ENCODE data around the gene TSPAN18.
"Not testable (repeated sequence)": the region's sequence is repeated elsewhere in the genome, so short reads cannot be mapped to it uniquely, and the experiment has no call there.

TSPAN18 gene

DNA sequence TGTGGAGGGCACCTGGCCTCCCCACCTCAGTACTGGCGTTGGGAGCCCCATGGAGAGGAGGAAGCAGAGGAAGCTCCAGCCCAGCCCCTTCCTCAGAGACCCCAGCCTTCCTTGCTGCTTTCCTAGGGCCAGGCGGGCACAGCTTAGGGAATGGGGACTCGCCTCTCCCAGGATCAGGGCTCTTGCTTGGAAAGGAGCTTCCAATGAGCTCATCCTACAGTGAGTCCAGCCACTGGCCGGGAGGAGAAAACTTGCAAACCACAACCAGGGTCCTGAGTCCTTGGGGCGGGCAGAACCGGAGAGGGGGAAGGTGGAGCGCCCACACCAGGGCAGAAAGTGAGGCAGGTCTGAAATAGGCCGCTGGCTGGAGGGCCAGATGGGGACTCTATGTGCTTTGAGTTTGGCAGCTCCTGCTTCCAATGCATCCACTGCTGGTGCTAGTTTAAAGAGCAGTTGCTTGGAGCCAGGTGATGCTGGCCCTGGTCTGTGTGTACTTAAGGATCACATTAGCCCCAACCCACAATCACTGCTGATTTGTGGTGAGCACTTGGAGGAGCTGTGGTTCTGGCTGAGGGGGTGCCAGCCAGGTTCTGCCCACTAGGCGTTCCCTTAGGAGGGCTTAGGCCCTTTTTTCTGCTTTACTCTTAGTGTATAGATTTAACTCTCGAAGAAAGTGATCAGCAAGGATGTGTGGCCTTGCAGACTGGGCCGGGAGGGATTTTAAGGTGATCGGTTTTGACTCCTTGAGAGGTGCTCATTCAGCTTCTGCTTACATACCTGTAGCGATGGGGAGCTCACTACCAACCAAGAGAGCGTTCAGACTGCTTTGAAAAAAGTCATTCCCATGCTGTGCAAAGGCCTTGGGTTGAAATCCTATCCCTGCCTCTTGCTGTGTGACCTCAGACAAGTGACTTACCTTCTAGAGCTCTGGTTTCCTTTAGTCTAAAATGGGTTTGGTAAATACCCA is 142.0 kb downstream of the TSPAN18 start:
- no peak for DNase-seq (ENCODE audit: low read depth)

DNA sequence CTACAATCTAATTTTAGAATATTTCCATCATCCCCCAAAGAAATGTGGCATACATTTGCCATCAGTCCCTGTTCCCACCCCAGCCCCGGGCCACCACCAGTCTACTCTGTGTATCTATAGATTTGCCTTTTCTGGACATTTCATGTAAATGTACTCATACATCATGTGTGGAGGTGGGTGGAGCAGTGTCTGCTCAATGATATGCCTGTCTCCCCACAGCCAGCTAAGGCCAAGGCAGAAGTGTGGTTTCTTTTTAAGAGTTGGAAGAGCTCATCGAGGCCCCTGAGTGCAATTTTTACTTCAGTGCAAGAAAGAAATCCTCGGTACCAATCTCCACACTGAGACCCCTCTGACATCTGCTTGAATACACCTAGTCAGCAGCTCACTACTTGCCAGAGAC is 143.4 kb downstream of the TSPAN18 start:
- DNase-seq (ENCODE audit: low read depth), result no peak

DNA sequence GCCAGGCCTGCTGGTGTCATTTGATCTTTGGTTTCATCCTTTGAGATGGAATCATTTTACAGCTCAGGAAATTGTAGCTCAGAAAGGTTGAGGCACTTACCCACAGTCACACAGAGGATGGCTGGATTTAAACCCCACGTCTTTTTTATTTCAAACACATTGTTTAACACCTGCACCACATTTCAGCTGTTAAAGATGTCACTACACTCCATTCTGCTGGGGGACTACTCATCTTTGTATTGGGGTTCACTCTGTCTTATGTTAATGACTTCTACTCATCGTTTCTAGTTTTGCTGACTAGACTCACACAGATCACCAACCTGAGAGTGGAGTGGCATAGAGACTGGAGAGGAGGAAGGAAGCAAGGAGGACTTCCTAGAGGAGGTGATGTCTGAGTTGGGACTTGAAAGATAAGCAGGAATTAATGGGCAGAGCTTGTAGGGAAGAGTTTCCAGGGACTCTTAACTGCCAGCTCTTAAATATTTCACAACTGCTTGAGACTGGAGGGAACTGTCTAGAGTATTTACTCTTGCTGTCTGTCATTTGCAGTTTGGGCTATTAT is 143.9 kb downstream of the TSPAN18 start:
- DNase-seq (ENCODE audit: low read depth), result no peak

DNA sequence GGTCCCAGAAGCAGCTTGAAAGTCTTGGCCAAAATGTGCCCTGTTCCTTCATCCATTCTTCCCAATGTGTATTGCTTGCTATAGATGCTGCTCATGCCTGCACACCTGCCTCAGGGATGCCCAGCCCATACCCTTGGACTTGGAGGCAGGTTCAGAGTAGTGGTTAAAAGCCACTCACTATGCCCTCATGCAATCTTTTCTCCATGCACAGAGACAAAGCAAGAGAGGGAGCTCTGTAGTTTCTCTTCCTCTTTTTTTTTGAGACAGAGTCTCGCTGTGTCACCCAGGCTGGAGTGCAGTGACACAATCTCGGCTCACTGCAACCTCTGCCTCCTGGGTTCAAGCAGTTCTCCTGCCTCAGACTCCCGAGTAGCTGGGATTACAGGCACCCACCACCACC is 144.9 kb downstream of the TSPAN18 start:
- not testable (repeated sequence) for DNase-seq (ENCODE audit: low read depth)

DNA sequence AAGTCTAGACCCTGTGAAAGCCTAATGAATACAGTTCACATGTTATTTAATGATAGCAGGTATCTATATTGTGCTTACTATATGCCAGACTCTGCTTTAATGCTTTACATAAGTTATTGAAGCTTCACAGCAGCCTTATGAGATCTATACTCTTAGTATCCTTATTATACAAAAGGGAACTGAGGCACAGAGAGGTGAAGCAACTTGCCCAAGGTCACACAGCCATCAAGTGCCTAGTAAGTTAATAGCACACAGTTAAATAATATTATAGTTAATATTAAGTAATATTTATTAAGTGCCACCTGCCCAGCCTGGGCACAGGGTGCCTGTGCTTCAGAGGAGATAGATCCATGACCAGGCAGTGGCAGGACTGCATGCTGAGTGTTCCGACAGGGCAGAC is 145.8 kb downstream of the TSPAN18 start:
- no peak for DNase-seq (ENCODE audit: low read depth)

DNA sequence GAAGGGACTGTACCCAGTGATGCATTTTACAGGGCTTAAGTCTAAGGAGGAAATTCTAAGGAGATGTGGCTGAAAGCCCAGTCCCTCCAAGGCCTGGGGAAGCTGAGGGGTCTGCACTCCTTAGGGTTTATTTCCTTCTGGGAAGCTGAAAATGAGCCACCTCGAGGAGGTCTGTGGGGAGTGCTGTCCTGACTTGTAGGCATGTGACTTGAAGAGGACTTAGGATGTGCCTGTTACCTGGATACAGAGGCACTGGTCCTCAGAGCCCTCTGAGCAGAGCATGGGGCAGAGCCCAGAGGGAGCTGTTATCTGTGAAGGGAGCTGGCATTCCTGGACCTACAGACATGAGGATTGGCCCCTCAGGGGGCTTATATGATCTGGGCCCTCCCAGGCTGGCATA is 146.8 kb downstream of the TSPAN18 start:
- no peak for DNase-seq (ENCODE audit: low read depth)

DNA sequence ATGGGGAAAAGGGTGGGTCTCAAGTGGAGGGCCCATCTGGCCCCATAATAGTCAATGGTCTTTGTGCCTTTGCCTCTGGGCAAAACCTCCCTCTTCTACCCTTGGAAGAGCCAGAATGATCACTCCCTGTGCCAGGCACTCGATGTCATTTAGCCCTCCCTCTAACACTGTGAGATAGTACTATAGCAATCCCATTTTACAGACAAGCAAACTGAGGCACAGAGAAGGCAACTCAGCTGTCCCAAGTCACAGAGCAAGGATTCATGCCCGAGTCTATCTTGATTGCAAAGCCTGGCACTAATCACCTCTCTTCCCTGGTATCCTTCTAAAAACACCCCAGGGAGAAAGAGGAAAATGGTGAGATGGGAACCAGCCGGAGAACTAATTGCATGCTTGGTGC is 147.5 kb downstream of the TSPAN18 start:
- DNase-seq (ENCODE audit: low read depth), result no peak

DNA sequence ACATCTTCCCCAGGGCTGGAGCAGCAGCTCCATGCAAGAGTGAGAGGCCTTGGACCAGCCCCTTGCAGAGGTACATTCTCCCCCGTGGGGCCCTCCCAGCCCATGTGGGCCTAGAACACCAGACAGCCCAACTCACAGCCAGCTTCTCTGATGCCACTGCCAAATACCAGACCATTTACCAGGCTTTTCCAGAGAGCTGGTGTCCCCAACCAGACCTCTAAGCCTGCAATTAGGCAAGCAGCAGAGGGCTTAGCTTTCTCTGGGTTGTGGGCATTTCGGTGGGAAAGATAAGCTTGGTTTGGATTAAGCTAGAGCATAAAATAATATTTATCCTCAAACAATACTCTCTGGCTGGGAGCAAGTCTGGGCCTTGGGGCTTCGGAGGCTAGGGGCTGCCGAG is 148.3 kb downstream of the TSPAN18 start:
- DNase-seq (ENCODE audit: low read depth), result no peak

DNA sequence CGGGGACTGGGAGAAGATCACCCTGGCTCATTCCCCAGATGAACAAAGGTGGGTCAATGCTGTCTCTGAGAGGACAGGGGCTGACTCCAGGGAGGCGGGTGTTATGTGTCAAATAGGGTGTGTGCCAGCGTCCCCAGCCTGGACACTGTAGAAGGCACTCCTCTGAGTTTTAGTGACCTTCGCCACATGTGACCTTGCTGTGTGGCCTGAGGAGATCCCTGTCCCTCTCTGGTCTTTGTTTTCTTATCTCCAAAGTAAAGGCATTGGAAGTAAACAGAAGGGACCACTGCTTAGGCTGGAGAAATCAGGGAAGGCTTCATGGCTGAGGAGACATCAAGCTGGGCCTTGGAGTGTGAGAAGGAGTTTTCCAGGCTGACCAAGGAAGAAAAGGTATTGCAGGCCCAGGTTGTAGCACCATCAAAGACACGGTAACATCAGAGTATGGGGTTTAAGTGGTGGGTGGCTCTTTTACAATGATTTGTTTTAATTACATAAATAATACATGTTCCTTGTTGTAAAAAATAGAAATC is 149.5 kb downstream of the TSPAN18 start:
- no peak for DNase-seq (ENCODE audit: low read depth)

DNA sequence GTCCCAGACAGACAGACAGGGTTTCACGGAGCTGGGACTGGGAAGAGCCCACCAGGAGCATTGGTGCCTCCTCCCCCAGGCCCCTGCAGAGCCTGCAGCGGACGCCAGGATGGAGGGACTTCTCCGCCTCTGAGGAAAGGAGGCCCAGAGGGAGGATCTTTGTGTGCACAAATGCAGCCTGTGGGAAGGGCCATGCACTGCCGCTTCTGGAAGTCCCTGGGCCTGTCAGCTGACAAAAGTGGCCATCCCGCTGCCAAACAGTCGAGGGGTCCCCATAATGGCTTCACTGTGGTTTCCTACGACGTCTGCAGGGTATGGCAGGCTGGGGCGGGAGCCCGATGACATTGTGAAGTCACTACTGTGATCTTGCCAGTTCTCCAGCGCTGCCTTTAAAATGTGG is 150.1 kb downstream of the TSPAN18 start:
- no peak for DNase-seq (ENCODE audit: low read depth)

DNA sequence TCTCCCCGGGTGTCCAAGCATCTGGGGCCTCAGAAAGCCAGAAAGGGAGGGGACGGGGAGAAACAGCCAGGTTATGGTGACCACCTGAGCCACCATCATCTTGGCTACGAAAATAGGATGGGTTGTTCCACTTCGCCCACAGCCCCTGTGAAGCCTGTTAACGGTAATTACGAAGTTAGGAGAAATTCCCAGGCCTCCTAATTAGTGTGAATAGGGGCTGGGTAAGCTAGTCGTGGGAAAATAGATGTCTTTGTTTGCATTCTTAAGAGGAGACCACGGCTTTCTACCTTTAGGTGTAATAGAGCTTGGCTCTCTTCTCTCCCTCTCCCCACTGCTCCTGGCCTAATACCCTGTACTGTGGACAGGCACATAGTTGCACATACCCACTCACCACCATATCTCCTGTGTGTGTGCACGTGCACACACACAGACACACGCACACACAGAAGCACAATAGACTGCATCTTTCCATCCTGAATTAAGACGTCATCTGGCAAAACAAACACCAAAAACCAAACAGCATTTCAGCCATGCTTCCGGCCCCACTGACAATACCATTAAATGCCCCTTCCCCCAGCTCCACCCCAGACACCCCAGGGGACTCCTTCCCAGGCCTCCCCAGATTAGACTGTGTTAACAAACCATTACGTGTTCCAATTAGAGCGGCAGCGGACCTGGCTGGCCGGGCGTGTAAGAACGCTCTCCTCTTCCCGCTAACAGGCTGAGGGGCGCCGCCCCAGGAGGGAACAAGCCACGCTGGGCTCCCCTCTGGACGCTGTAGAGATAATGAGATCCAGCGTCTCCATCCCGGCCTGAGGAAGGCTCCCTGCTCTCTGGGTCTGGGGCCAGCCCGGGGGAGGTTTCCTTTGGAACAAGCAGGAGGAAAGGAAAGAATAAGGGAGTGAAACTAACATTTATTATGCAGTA is 151.1 kb downstream of the TSPAN18 start:
- DNase-seq (ENCODE audit: low read depth), result no peak

DNA sequence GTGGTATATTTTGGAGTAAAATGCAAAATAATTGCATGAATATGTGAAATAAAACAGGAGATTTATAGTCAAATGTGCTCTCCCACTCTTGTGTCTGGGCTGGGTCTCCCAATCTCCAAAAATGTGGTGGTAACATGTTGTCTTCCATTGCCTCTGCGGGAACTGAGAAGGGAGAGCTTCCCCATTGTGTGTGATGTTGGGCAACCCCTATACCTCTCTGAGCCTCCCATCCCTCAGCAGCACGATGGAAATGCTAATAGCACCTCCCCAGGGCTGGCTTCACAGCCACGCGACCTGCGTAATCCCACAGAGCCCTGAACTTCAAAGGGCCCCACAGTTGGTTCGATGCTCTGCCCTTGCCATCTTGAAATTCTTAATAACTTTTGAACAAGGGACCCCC is 151.9 kb downstream of the TSPAN18 start:
- no peak for DNase-seq (ENCODE audit: low read depth)

DNA sequence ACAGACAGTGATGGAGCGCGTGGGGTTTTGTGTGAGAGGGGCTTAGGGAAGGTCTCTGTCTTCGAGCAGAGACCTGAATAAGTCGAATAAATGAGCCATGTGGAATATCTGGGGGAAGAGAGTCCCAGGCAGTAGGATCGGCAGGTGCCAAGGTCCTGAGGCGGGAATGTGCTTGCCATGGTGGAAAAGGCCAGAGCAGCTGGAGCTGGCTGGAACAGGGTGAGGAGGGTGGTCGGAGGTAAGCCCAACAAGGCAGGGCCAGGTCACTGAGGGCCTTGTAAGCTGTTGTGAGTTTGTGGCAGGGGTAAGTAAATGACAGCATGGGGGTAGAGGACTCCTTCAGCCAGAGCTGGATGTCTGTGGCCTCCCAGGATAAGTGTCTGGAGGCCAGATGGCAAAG is 152.7 kb downstream of the TSPAN18 start:
- no peak for DNase-seq (ENCODE audit: low read depth)

DNA sequence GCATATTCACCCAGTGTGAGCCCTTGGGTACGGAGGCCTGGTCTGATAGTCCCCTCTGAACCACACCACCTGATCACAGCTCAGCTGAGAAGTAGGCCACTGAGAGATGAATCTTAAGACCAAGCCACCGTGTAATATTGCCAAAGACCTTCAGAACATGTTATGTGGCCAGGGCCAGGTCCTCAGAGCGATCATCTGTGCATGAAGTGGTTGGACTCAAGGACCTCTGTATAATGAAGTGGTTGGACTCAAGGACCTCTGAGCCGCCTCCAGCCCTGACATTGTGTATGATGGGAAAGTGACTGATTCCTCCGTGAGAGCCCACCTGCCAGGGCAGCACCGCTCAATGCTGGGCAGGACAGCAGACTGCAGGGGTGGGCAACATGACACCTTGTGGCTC is 153.7 kb downstream of the TSPAN18 start:
- no peak for DNase-seq (ENCODE audit: low read depth)

DNA sequence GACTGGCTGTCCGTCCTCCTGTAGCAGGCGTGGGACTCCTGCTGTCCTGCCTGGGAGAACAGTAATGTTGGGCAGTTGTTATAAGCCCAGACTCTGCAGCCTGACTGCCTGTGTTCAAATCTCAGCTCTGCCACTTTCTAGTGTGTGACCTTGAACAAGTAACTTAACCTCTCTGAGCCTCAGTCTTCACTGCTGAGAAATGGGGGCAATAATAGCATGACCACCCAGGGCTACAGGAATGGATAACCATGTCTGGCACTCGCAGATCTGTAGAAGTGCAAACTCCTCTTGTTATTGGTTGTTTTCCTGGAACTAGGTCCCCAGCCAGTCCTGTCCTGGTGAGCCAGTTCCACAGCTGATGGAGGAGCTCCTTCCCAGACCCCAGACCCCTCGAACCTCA is 154.2 kb downstream of the TSPAN18 start:
- DNase-seq (ENCODE audit: low read depth), result no peak

DNA sequence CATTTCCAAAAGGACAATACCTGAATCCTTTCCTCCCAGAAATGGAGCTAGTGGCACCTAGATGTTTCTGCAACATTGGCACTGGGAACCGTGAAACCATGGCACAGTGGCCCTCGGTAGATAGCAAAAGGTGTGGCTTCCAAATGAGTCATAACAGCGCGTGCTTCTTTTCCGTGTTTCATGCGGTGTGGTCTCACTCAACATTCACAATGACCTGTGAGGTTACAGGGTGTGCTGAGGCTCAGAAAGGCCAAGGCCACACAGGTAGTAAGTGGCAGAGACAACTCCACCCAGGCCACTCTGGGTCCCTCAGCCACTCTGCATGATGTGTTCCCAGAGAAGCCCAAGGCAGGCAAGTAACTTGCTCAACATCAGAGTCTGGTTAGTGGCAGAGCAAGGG is 156.5 kb downstream of the TSPAN18 start:
- no peak for DNase-seq (ENCODE audit: low read depth)

DNA sequence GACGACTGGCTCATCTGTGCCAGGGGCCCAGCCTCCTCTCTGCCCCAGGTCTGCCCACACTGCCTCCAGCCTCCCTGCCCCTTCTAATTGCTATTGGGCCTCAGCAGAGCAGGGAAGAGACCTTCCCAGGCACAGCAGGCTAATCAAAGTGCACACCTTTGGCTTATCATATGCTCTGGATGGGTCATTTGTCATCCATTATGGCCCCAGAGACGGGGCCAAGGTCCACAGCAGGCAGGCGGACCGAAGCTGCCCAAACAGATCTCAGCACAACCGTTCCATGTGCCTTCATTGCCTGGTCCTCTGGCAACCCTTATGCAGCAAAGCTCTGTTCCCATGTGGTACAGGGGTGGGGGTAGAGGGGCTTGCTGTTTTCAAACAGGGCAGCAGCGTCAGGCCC is 157.3 kb downstream of the TSPAN18 start:
- no peak for DNase-seq (ENCODE audit: low read depth)

DNA sequence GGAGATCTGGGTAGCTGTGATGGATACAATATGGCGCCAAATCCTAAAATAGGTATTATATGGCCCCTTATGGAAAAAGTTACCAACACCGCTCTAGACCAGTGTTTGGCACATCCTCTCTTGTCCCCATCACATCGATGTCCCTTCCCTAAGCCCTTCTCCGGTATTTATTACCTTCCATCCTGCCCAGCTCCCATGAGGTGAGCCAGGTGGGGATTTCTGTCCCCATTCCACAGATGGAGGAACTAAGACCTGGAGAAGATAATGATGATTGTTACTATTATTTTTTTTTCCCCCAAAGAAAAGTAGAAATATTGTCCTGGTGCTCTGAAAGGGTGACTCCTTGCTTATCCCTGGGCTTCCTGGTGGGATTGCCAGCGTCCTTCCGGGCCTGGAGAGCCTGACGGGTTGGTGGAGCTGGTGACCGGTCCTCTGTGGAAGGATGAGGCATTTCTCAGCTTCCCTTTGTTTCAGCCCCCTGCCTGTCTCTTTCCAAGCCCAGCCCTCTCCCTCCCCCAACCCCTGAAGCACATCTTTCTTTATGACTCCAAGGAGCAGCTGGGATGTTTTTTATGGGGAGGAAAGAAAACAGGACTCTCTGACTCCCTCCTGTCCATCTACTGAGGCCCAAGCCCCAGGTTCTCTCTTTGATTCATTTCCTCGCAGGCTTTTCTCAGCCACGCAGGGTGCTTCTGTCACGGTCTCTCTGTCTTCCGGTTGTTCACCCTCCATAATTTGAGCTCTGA is 158.5 kb downstream of the TSPAN18 start:
- no peak for DNase-seq (ENCODE audit: low read depth)

DNA sequence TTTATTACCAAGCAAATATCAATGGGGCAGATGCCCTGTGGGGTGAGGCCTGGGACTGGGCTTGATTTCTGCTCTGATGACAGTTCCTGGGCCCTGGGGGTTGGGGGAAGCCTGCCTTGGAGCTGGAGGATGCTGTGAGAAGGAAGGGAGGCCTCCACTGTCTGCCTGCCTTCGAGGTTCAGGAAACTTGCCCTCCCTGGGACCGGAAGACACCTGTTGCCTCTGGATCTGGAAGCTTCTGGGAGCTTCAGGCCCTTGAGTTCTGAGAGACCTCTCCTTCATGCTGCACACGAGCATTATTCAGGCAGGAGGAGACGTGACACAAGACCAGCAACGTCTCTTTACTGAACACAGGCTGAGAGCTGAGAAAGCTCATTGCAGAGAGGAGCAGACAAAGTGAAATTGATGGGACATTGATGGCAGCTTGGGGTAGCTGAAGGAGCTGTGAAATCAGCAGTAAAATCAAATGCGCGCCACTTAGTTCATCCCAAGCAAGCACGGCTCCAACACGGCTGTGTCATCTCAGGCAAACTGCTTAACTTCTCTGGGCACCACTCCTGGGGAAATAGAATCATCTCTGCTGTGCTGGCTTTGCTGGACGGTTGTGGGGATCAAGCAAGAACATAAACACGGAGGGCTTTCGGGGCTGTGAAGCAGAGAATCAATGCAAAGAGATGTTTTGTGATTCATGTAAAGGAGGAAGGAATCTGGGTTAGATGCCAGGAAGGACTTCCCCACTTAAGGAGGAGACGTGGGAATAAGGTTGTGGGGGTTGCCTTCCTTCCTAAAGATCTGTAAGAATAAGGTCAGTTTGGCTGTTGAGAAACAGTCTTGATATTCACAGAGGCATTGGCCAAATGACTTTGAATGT is 159.4 kb downstream of the TSPAN18 start:
- DNase-seq (ENCODE audit: low read depth), result no peak

DNA sequence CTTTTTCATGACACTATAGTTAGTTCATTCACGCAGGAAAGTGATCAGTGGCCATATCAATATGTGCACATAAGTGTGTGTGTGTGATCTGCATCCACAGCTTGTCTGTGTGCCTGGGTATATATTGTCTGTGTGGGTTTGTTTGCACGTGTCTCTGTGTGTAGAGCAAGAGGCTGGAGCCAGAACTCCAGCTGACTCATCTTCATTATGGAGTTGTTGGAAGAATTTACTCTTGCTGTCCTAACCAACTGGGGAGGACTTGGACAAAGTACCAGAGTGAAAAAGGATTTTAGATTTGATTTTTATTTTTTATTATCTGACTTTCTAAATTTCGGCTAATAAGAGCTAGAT is 160.0 kb downstream of the TSPAN18 start:
- DNase-seq (ENCODE audit: low read depth), result no peak

DNA sequence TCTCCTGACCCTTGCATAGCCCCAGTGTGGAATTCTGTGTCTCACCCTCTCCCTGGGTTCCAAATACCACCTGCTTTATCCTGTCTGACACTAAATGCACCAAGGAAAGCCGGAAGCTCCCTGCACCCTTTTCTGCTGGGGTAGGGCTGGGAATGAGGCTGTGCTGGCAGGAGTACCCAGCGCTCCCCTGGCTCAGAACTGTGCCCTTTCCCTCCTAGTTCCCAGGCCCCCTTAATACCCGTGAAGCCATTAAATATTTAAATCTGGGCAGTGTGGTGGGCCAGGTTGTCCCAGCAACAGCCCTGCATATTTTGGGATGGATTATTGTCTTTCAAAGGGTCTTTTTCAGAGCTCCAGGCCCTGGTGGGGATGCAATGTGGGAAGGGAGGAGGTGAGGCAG is 160.9 kb downstream of the TSPAN18 start:
- DNase-seq (ENCODE audit: low read depth), result no peak

All from activated gamma-delta T cell treated with anti-CD3 and anti-CD28 coated beads, Interleukin-2, amount 50 U/mL, for 16 hours (primary cell).